Subcutaneous adipose tissue (tissue), 4 donors: ENCODE results near the gene LMF1. TPM values are rescaled to one million over a fixed set of nuclear protein-coding genes. Genes with fewer than 3 reads are reported as not detected.

ENCODE experiments used
- CTCF ChIP-seq: fragments of 450-650 bp; IDR thresholded peaks from one replicate; pipeline ENCODE4 v1.5.1; 2016; ENCODE audit warnings: low read depth, mild to moderate bottlenecking, control low read depth, antibody characterized with exemption, moderate library complexity
- total RNA-seq, 4 donors: library from RNA; depleted of rRNA; stranded (reverse); fragments of >200 nt; gene quantifications; one replicate each; pipeline ENCODE4 v1.1.0, GENCODE V29; 2016

LMF1 gene
- total RNA-seq, 4 donors from 2014 or later = 16.0 to 30.3 (median 24.2) TPM

GRCh38 chr16:967546-968295 lies 3.1 kb downstream of the LMF1 start:
- no peak for TF ChIP-seq CTCF

- no peak for TF ChIP-seq CTCF
Measured at GRCh38 chr16:967077-967541, 3.7 kb downstream of the LMF1 start.

- no peak for TF ChIP-seq CTCF
Measured at GRCh38 chr16:966505-966904, 4.3 kb downstream of the LMF1 start.

GRCh38 chr16:966035-966434 lies 4.7 kb downstream of the LMF1 start:
- no peak for TF ChIP-seq CTCF

- TF ChIP-seq CTCF = no peak
Measured at GRCh38 chr16:965487-965886, 5.3 kb downstream of the LMF1 start.

GRCh38 chr16:965036-965395 lies 5.8 kb downstream of the LMF1 start:
- no peak for TF ChIP-seq CTCF

- TF ChIP-seq CTCF = no peak
Measured at GRCh38 chr16:964356-965035, 6.3 kb downstream of the LMF1 start.
